GM19467 (cell line): ENCODE measurements around the gene PMVK.

Source experiments
- ATAC-seq: cut with Tn5 transposase; IDR thresholded peaks from one replicate; pipeline ENCODE4 v1.9.1; 2021; ENCODE audit warnings: mild to moderate bottlenecking, moderate library complexity; ENCODE audit not compliant: unreplicated experiment

PMVK gene

GRCh38 chr1:154967331-154967950, 30.9 kb upstream of the PMVK start:
- ATAC-seq, result no peak

- ATAC-seq, result no peak
These were observed 29.6 kb upstream of the PMVK start for GRCh38 chr1:154966111-154966510.

- no peak for ATAC-seq
These were observed 27.8 kb upstream of the PMVK start for GRCh38 chr1:154964359-154964758.

GRCh38 chr1:154963643-154964042, 27.1 kb upstream of the PMVK start:
- ATAC-seq, result no peak

GRCh38 chr1:154962795-154963330, 26.3 kb upstream of the PMVK start:
- ATAC-seq, result no peak

GRCh38 chr1:154962156-154962749, 25.7 kb upstream of the PMVK start:
- peak; percentile 18 for ATAC-seq

GRCh38 chr1:154961207-154962155, 25.0 kb upstream of the PMVK start, which contains the start of gene PYGO2:
PYGO2 (minus strand) TSS chr1:154961782; CDS start chr1:154961576, 206 bp downstream.
- ATAC-seq, result peak; percentile 64

GRCh38 chr1:154960446-154961136, 24.1 kb upstream of the PMVK start:
- no peak for ATAC-seq

- no peak for ATAC-seq
These were observed 22.9 kb upstream of the PMVK start for GRCh38 chr1:154959426-154959780.

GRCh38 chr1:154958681-154959425, 22.3 kb upstream of the PMVK start:
- ATAC-seq, result no peak

GRCh38 chr1:154958036-154958435, 21.5 kb upstream of the PMVK start:
- no peak for ATAC-seq

GRCh38 chr1:154957091-154957657, 20.7 kb upstream of the PMVK start:
- ATAC-seq, result no peak

GRCh38 chr1:154956544-154956941, 20.0 kb upstream of the PMVK start:
- ATAC-seq, result no peak

- peak; percentile 54 for ATAC-seq
These were observed 19.4 kb upstream of the PMVK start, which contains the start of gene PBXIP1 for GRCh38 chr1:154955718-154956543. PBXIP1 (minus strand) TSS chr1:154956099; CDS start chr1:154953721, 2,378 bp downstream.

GRCh38 chr1:154955039-154955717, 18.7 kb upstream of the PMVK start:
- ATAC-seq, result peak; percentile 49

- no peak for ATAC-seq
These were observed 18.0 kb upstream of the PMVK start for GRCh38 chr1:154954541-154954940.

GRCh38 chr1:154953611-154954038, 17.1 kb upstream of the PMVK start:
- no peak for ATAC-seq

- ATAC-seq, result no peak
These were observed 16.1 kb upstream of the PMVK start for GRCh38 chr1:154952664-154953063.
